CD4-positive, alpha-beta T cell (primary cell): Measurements from ENCODE around the gene RHCG. TPM values are rescaled to one million over a fixed set of nuclear protein-coding genes. Genes with fewer than 3 reads are reported as not detected.

Source experiments
- ATAC-seq: fragments of 200-7000 bp; cut with Tn5 transposase; one replicate; pipeline ENCODE4 v1.10.0; 2022; ENCODE audit warnings: mild to moderate bottlenecking; ENCODE audit not compliant: poor library complexity
- CTCF ChIA-PET: fragments of 350-600 bp; sonication (Branson Sonifier 250); formaldehyde crosslinking; loops from one replicate; lab custom pipeline; 2021; ENCODE audit warnings: antibody characterized with exemption, inconsistent platforms; lab: Charles Lee
- POLR2A ChIA-PET: fragments of 350-600 bp; sonication (Branson Sonifier 250); formaldehyde crosslinking; loops from one replicate; lab custom pipeline; 2021; ENCODE audit warnings: antibody characterized with exemption, inconsistent platforms; lab: Charles Lee
- DNase-seq, 14 experiments: peaks; one replicate each; pipeline ENCODE4 v3.0.0-alpha.2; 2013 to 2020; ENCODE audit warnings: mixed read lengths in 2 of 14
- H3K27ac ChIP-seq, 2 donors: one replicate each; pipeline versions ENCODE4 v1.5.1 to v1.7.0; 2013; ENCODE audit warnings: low read length in 2 of 2, low read depth in 1 of 2, mild to moderate bottlenecking in 1 of 2
- H3K27me3 ChIP-seq, 2 experiments: 1 replicate in 1 of 2; 2 replicates in 1 of 2; pipeline versions ENCODE4 v1.6.1 to v1.7.0; 2013; ENCODE audit warnings: low read length in 2 of 2, control low read depth in 1 of 2, mild to moderate bottlenecking in 1 of 2, moderate library complexity in 1 of 2; ENCODE audit not compliant: insufficient read depth in 2 of 2, control insufficient read depth in 1 of 2
- H3K36me3 ChIP-seq: one replicate; pipeline ENCODE4 v1.6.1; 2013; ENCODE audit warnings: low read length, control low read depth; ENCODE audit not compliant: insufficient read depth
- H3K4me1 ChIP-seq: one replicate; pipeline ENCODE4 v1.6.1; 2013; ENCODE audit warnings: low read length, control low read depth; ENCODE audit not compliant: insufficient read depth
- H3K4me3 ChIP-seq: one replicate; pipeline ENCODE4 v1.5.1; 2013; ENCODE audit warnings: mild to moderate bottlenecking, low read length, moderate library complexity
- H3K9me3 ChIP-seq, 2 experiments: 1 replicate in 1 of 2; 2 replicates in 1 of 2; pipeline versions ENCODE4 v1.6.1 to v1.7.0; 2013; ENCODE audit warnings: low read length in 2 of 2, mild to moderate bottlenecking in 2 of 2, control low read depth in 1 of 2, moderate library complexity in 1 of 2; ENCODE audit not compliant: control insufficient read depth in 1 of 2, insufficient read depth in 1 of 2
- H3K27ac Mint-ChIP-seq: one replicate; pipeline ENCODE4 v1.8.0; 2020; ENCODE audit warnings: mixed read lengths
- H3K27me3 Mint-ChIP-seq: one replicate; pipeline ENCODE4 v1.8.0; 2021; ENCODE audit warnings: mixed read lengths
- H3K36me3 Mint-ChIP-seq: one replicate; pipeline ENCODE4 v1.8.0; 2021; ENCODE audit warnings: low read depth, mixed read lengths
- H3K4me1 Mint-ChIP-seq: one replicate; pipeline ENCODE4 v1.8.0; 2021; ENCODE audit warnings: low read depth, mixed read lengths
- H3K4me3 Mint-ChIP-seq: one replicate; pipeline ENCODE4 v1.8.0; 2020; ENCODE audit warnings: mild to moderate bottlenecking, mixed read lengths
- H3K9me3 Mint-ChIP-seq: one replicate; pipeline ENCODE4 v1.8.0; 2020; ENCODE audit warnings: mixed read lengths
- CTCF ChIP-seq: fragments of 200-600 bp; IDR thresholded peaks from one replicate; pipeline ENCODE4 v1.8.0; 2022; ENCODE audit warnings: antibody characterized with exemption, mild to moderate bottlenecking
- intact Hi-C, 2 experiments: fragments of 100-400 bp; cut with DNase I in 1 of 2; cut with micrococcal nuclease in 1 of 2; formaldehyde crosslinking; loops; one replicate each; pipeline versions ENCODE4 v1.15.1 to v1.9.0; 2023 to 2025; cut with DNase I, micrococcal nuclease
- total RNA-seq, 174 experiments: library from RNA in 2 of 174; stranded (reverse) in 2 of 174; gene quantifications; one replicate each; pipeline ENCODE4 v1.2.3 and lab custom pipeline; 2021 to 2026

Gene RHCG
- total RNA-seq, 2 experiments from 2014 or later: not detected

GRCh38 chr15:89463113-89463512, 33.3 kb downstream of the RHCG start:
- intact Hi-C loops: no loop called here
- ATAC-seq: no peak
- Mint-ChIP-seq H3K4me3 (no peak overlapping the region), H3K27me3 (peaks cover 65% of the 10 kb centered on the region), H3K9me3 (no peaks in the 10 kb centered on the region), H3K36me3 (no peaks in the 10 kb centered on the region), H3K4me1 (no peaks in the 10 kb centered on the region), H3K27ac (no peak overlapping the region)
- POLR2A ChIA-PET: no interaction called here
- CTCF ChIA-PET: no interaction called here
- no peak overlapping the region for H3K27ac ChIP-seq
- no peaks in the 10 kb centered on the region for H3K4me1 ChIP-seq
- H3K27me3 ChIP-seq: peaks cover 15 to 18% of the 10 kb centered on the region in 2 experiments
- no peak for DNase-seq
- no peak for TF ChIP-seq CTCF
- peaks cover 0 to 4% of the 10 kb centered on the region in 2 experiments for H3K9me3 ChIP-seq
- no peaks in the 10 kb centered on the region for H3K36me3 ChIP-seq
- no peak overlapping the region for H3K4me3 ChIP-seq

GRCh38 chr15:89462198-89462912, 34.0 kb downstream of the RHCG start:
- Mint-ChIP-seq H3K27ac (no peak overlapping the region), H3K36me3 (no peaks in the 10 kb centered on the region), H3K27me3 (peaks cover 59% of the 10 kb centered on the region), H3K9me3 (no peaks in the 10 kb centered on the region), H3K4me1 (no peaks in the 10 kb centered on the region), H3K4me3 (no peak overlapping the region)
- DNase-seq: peak in 1 of 14 experiments; percentile 8
- ChIA-PET CTCF (no interaction called here), POLR2A (no interaction called here)
- Histone ChIP-seq H3K27ac (no peak overlapping the region), H3K9me3 (peaks cover under 1 to 7% of the 10 kb centered on the region in 2 experiments), H3K36me3 (no peaks in the 10 kb centered on the region), H3K4me3 (no peak overlapping the region), H3K4me1 (no peaks in the 10 kb centered on the region), H3K27me3 (peaks cover 9 to 18% of the 10 kb centered on the region in 2 experiments)
- ATAC-seq: no peak
- intact Hi-C loops: no loop called here
- TF ChIP-seq CTCF: no peak

- peaks cover 53% of the 10 kb centered on the region for H3K27me3 Mint-ChIP-seq
- H3K27me3 ChIP-seq: peaks cover 9 to 18% of the 10 kb centered on the region in 2 experiments
- H3K4me1 Mint-ChIP-seq: no peaks in the 10 kb centered on the region
- no peak overlapping the region for H3K4me3 Mint-ChIP-seq
- ChIA-PET POLR2A (no interaction called here), CTCF (no interaction called here)
- no peaks in the 10 kb centered on the region for H3K36me3 Mint-ChIP-seq
- peaks cover 7 to 11% of the 10 kb centered on the region in 2 experiments for H3K9me3 ChIP-seq
- peaks cover 3% of the 10 kb centered on the region for H3K9me3 Mint-ChIP-seq
- TF ChIP-seq CTCF: no peak
- ATAC-seq (no peak), DNase-seq (no peak)
- H3K27ac ChIP-seq: no peak overlapping the region
- no peaks in the 10 kb centered on the region for H3K4me1 ChIP-seq
- no peak overlapping the region for H3K27ac Mint-ChIP-seq
- H3K36me3 ChIP-seq: no peaks in the 10 kb centered on the region
- intact Hi-C loops: no loop called here
- H3K4me3 ChIP-seq: no peak overlapping the region
Observed at GRCh38 chr15:89461386-89461785, 35.0 kb downstream of the RHCG start.
